B cell (primary cell): ENCODE measurements around the gene PHF21A. TPM values are rescaled to one million over a fixed set of nuclear protein-coding genes. Genes with fewer than 3 reads are reported as not detected.

Experiments used
- ATAC-seq: fragments of 200-7000 bp; cut with Tn5 transposase; one replicate; pipeline ENCODE4 v1.10.0; 2021; ENCODE audit warnings: low read depth, mild to moderate bottlenecking, moderate number of reproducible peaks, moderate library complexity
- CTCF ChIA-PET: fragments of 350-600 bp; sonication (Branson Sonifier 250); formaldehyde crosslinking; loops from one replicate; lab custom pipeline; 2021; ENCODE audit warnings: antibody characterized with exemption, inconsistent platforms; lab: Charles Lee
- POLR2A ChIA-PET: fragments of 350-600 bp; sonication (Branson Sonifier 250); formaldehyde crosslinking; loops from one replicate; lab custom pipeline; 2021; ENCODE audit warnings: antibody characterized with exemption; lab: Charles Lee
- DNase-seq: peaks from one replicate; pipeline ENCODE4 v3.0.0; 2013
- H2AFZ ChIP-seq: 2 replicates; pipeline ENCODE4 v1.6.1; 2012; ENCODE audit warnings: mild to moderate bottlenecking, low read depth, low read length; ENCODE audit not compliant: insufficient read depth, poor library complexity, severe bottlenecking
- H3K27ac ChIP-seq, 2 donors: 1 replicate in 1 of 2; 2 replicates in 1 of 2; pipeline ENCODE4 v1.5.1; 2012 to 2013; ENCODE audit warnings: low read length in 2 of 2, mild to moderate bottlenecking in 2 of 2, moderate library complexity in 1 of 2
- H3K27me3 ChIP-seq, 4 experiments: fragments of 200-600 bp in 1 of 4; sonication (generic) in 1 of 4; replicated peaks in 1 of 4; 1 replicate in 2 of 4; 2 replicates in 2 of 4; pipeline versions ENCODE4 v1.6.1 to v1.7.0; 2013 to 2016; ENCODE audit warnings: low read length in 3 of 4, mild to moderate bottlenecking in 2 of 4, mixed read lengths in 1 of 4, moderate library complexity in 1 of 4; ENCODE audit not compliant: insufficient read depth in 4 of 4, control insufficient read depth in 3 of 4; ENCODE audit errors: control extremely low read depth in 1 of 4
- H3K36me3 ChIP-seq, 2 experiments: replicated peaks in 1 of 2; 1 replicate in 1 of 2; 2 replicates in 1 of 2; pipeline versions ENCODE4 v1.6.1 to v1.7.1; 2013; ENCODE audit warnings: low read length in 1 of 2; ENCODE audit not compliant: insufficient read depth in 2 of 2, control insufficient read depth in 1 of 2; ENCODE audit errors: control extremely low read depth in 1 of 2, extremely low read depth in 1 of 2
- H3K4me1 ChIP-seq, 2 donors: fragments of 200-600 bp in 1 of 2; sonication (generic) in 1 of 2; 1 replicate in 1 of 2; 2 replicates in 1 of 2; pipeline versions ENCODE4 v1.5.1 to v1.6.1; 2013 to 2017; ENCODE audit warnings: low read length in 2 of 2; ENCODE audit not compliant: control insufficient read depth in 2 of 2, insufficient read depth in 2 of 2
- H3K4me2 ChIP-seq: replicated peaks from 2 replicates; pipeline ENCODE3; 2012; ENCODE audit warnings: mild to moderate bottlenecking, low read depth, low read length; ENCODE audit not compliant: poor library complexity, severe bottlenecking
- H3K4me3 ChIP-seq, 5 experiments: fragments of 200-600 bp in 1 of 5; sonication (generic) in 1 of 5; 1 replicate in 3 of 5; 2 replicates in 2 of 5; pipeline versions ENCODE4 v1.5.1 to v1.7.0; 2011 to 2016; ENCODE audit warnings: low read length in 4 of 5, mild to moderate bottlenecking in 4 of 5, low read depth in 2 of 5, control low read depth in 1 of 5, moderate library complexity in 1 of 5; ENCODE audit not compliant: insufficient read depth in 1 of 5; ENCODE audit errors: control extremely low read depth in 1 of 5, extremely low read depth in 1 of 5
- H3K79me2 ChIP-seq: fragments of 200-600 bp; sonication (generic); one replicate; pipeline ENCODE4 v1.6.0; 2016; ENCODE audit warnings: low read length; ENCODE audit not compliant: control insufficient read depth, insufficient read depth
- H3K9ac ChIP-seq: fragments of 200-600 bp; sonication (generic); 2 replicates; pipeline ENCODE4 v1.6.1; 2017; ENCODE audit warnings: mild to moderate bottlenecking, low read length, moderate library complexity
- H3K9me3 ChIP-seq, 3 donors: one replicate each; pipeline versions ENCODE4 v1.6.1 to v1.7.1; 2013; ENCODE audit warnings: low read length in 2 of 3; ENCODE audit not compliant: control insufficient read depth in 2 of 3, insufficient read depth in 1 of 3; ENCODE audit errors: control extremely low read depth in 1 of 3
- H4K20me1 ChIP-seq: 2 replicates; pipeline ENCODE4 v1.6.0; 2012; ENCODE audit warnings: mild to moderate bottlenecking, low read length; ENCODE audit not compliant: insufficient read depth, control insufficient read depth, poor library complexity, severe bottlenecking
- H3K27ac Mint-ChIP-seq: one replicate; pipeline ENCODE4 v1.8.0; 2021; ENCODE audit warnings: mixed read lengths
- H3K27me3 Mint-ChIP-seq: one replicate; pipeline ENCODE4 v1.8.0; 2021; ENCODE audit warnings: mixed read lengths
- H3K4me1 Mint-ChIP-seq: one replicate; pipeline ENCODE4 v1.8.0; 2021; ENCODE audit warnings: mixed read lengths
- H3K4me3 Mint-ChIP-seq: one replicate; pipeline ENCODE4 v1.8.0; 2021; ENCODE audit warnings: mixed read lengths
- H3K9me3 Mint-ChIP-seq: one replicate; pipeline ENCODE4 v1.8.0; 2022; ENCODE audit warnings: mixed read lengths; ENCODE audit not compliant: insufficient read depth
- CTCF ChIP-seq: fragments of 200-600 bp; IDR thresholded peaks from one replicate; pipeline ENCODE4 v1.8.0; 2022; ENCODE audit warnings: antibody characterized with exemption, mild to moderate bottlenecking
- EZH2 ChIP-seq: IDR thresholded peaks from 2 replicates; pipeline ENCODE4 v1.6.1; 2012; ENCODE audit warnings: borderline replicate concordance, low read depth, mild to moderate bottlenecking, moderate library complexity, low read length; ENCODE audit not compliant: insufficient read depth, poor library complexity, severe bottlenecking
- WGBS: methylation state at CpG from one replicate; pipeline ENCODE4 v1.1.5; 2013; ENCODE audit warnings: missing lambda C conversion rate; ENCODE audit not compliant: insufficient coverage; 5-methylcytosine and 5-hydroxymethylcytosine counted together
- intact Hi-C: fragments of 100-400 bp; cut with micrococcal nuclease; formaldehyde crosslinking; loops from one replicate; pipeline ENCODE4 v1.10.0; 2022
- polyA plus RNA-seq: library from polyadenylated mRNA; depleted of rRNA; stranded (reverse); fragments of >200 nt; gene quantifications from 2 replicates; pipeline ENCODE4 v1.2.3, GENCODE V29; 2012
- total RNA-seq, 2 donors: library from RNA; stranded (reverse); fragments of 120-200 nt in 1 of 2; gene quantifications; 1 replicate in 1 of 2; 2 replicates in 1 of 2; pipeline versions ENCODE4 v1.2.3 to v1.2.4, GENCODE V29; 2013 to 2022

Gene PHF21A
- total and polyA plus RNA-seq, 2 donors (not counting 1 experiment from before 2014, with no cell fraction given) = 41.9 to 103 TPM

DNA sequence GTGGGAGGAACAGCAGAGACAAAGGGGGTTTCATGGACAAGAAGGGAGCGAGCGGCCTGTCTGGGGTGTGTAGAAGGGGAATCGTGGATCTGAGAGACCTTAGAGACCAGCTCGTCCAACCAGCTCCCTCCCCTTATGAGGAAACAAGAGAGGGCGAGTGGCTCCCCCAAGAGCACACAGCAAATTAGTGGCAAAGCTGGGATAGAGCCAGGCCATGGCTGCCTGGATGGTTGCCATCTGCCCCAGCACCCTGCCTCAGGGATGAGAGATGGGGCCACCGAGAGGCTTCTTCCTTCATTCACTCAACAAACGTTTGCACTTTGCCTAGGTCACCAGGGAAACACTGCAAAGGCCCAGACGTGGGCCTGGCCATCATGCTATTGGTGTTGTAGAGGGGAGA is 231.7 kb downstream of the PHF21A start:
- H3K4me3 ChIP-seq = no peak overlapping the region
- Mint-ChIP-seq H3K27ac (no peak overlapping the region), H3K27me3 (peaks cover 12% of the 10 kb centered on the region), H3K9me3 (no peaks in the 10 kb centered on the region), H3K4me1 (peaks cover 9% of the 10 kb centered on the region), H3K4me3 (no peak overlapping the region)
- WGBS = 87% methylated on average over 4 of the region's 8 CpGs
- no peak overlapping the region for H3K27ac ChIP-seq
- intact Hi-C loops = no loop called here
- ATAC-seq (no peak), DNase-seq (no peak)
- POLR2A ChIA-PET = no interaction called here
- TF ChIP-seq CTCF (no peak), EZH2 (no peak)
- H2AFZ ChIP-seq = no peak overlapping the region
- peaks cover 0 to 19% (median 5%) of the 10 kb centered on the region in 4 experiments for H3K27me3 ChIP-seq
- no peak overlapping the region for H3K4me2 ChIP-seq
- H3K9me3 ChIP-seq = no peaks in the 10 kb centered on the region
- H3K79me2 ChIP-seq = no peaks in the 10 kb centered on the region
- no peaks in the 10 kb centered on the region for H3K36me3 ChIP-seq
- H3K4me1 ChIP-seq = peaks cover 11 to 12% of the 10 kb centered on the region in 2 donors
- H3K9ac ChIP-seq = no peak overlapping the region
- peaks cover 10% of the 10 kb centered on the region for H4K20me1 ChIP-seq
- CTCF ChIA-PET = interaction anchor here (2.3 kb wide), 1 partner anchor 17 kb away, joined by 5 read pairs; no protein-coding TSS in a partner anchor

DNA sequence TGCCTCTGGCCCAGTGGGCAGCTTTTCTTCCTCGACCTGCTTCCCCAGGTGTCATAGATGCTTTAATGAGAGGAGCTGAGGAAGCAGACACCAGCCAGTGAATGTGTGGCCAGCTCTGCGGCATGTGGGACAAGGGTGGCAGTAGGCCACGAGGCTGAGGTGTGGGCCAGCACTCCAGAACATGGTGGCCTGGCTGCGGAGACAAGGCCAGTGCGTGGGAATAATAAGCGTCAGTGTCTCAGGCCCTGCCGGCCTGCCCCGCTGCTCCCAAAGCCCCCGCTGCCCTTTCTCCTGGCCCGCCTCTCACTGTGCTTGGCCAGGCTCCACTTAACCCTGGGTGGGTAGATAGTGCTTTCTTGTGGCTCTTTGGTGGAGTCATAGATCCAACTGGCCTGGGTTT is 233.7 kb downstream of the PHF21A start:
- Histone ChIP-seq H2AFZ (no peak overlapping the region), H3K4me2 (no peak overlapping the region), H3K9ac (no peak overlapping the region), H3K27ac (no peak overlapping the region), H3K36me3 (no peaks in the 10 kb centered on the region), H3K27me3 (peaks cover 0 to 14% (median under 1%) of the 10 kb centered on the region in 4 experiments), H3K79me2 (no peaks in the 10 kb centered on the region), H4K20me1 (peaks cover 21% of the 10 kb centered on the region), H3K4me1 (peaks cover 11 to 12% of the 10 kb centered on the region in 2 donors), H3K4me3 (no peak overlapping the region), H3K9me3 (no peaks in the 10 kb centered on the region)
- DNase-seq (no peak), ATAC-seq (no peak)
- WGBS = 98% methylated on average over 10 of the region's 10 CpGs
- TF ChIP-seq CTCF (no peak), EZH2 (no peak)
- no peak overlapping the region for H3K27ac Mint-ChIP-seq
- intact Hi-C loops = no loop called here
- CTCF ChIA-PET = no interaction called here
- H3K4me1 Mint-ChIP-seq = peaks cover 12% of the 10 kb centered on the region
- no peaks in the 10 kb centered on the region for H3K9me3 Mint-ChIP-seq
- no peaks in the 10 kb centered on the region for H3K27me3 Mint-ChIP-seq
- H3K4me3 Mint-ChIP-seq = no peak overlapping the region
- POLR2A ChIA-PET = no interaction called here
